GM13976 (cell line): ENCODE data around the gene ISM2.

Experiments used
- DNase-seq: peaks from one replicate; pipeline ENCODE4 v3.0.0; 2012; ENCODE audit warnings: low spot score
- CTCF ChIP-seq: IDR thresholded peaks from 2 replicates; pipeline ENCODE4 v1.5.1; 2012; ENCODE audit warnings: borderline replicate concordance, mild to moderate bottlenecking; ENCODE audit not compliant: insufficient read depth; ENCODE audit errors: extremely low read depth, missing control alignments, control extremely low read depth
- in situ Hi-C: fragments of 300-500 bp; cut with MboI; formaldehyde crosslinking; loops from one replicate; pipeline ENCODE4 v1.12.0; 2022; ENCODE audit warnings: low sequenced_read_pairs, mixed read lengths, inconsistent platforms; ENCODE audit not compliant: unreplicated experiment

ISM2 gene

GRCh38 chr14:77474479-77475177 is 24.0 kb downstream of the ISM2 start:
- TF ChIP-seq CTCF = no peak
- no peak for DNase-seq
- in situ Hi-C loops = loop anchor here (25.0 kb wide), 1 partner anchor 338 kb away; the partner anchor contains the start of gene ADCK1

GRCh38 chr14:77473921-77474320 is 24.7 kb downstream of the ISM2 start:
- in situ Hi-C loops = loop anchor here (25.0 kb wide), 1 partner anchor 338 kb away; the partner anchor contains the start of gene ADCK1
- no peak for DNase-seq
- no peak for TF ChIP-seq CTCF

GRCh38 chr14:77470224-77470870 is 28.3 kb downstream of the ISM2 start:
- DNase-seq = no peak
- TF ChIP-seq CTCF = no peak
- in situ Hi-C loops = loop anchor here (25.0 kb wide), 1 partner anchor 342 kb away; the partner anchor contains the start of gene ADCK1

- no peak for DNase-seq
- in situ Hi-C loops = loop anchor here (25.0 kb wide), 1 partner anchor 343 kb away; the partner anchor contains the start of gene ADCK1
- no peak for TF ChIP-seq CTCF
Observed at GRCh38 chr14:77469539-77469938, 29.1 kb downstream of the ISM2 start.

- in situ Hi-C loops = loop anchor here (25.0 kb wide), 1 partner anchor 343 kb away; the partner anchor contains the start of gene ADCK1
- no peak for DNase-seq
- TF ChIP-seq CTCF = no peak
Observed at GRCh38 chr14:77469067-77469505, 29.5 kb downstream of the ISM2 start.

GRCh38 chr14:77467801-77468200 is 30.8 kb downstream of the ISM2 start:
- no peak for DNase-seq
- in situ Hi-C loops = loop anchor here (25.0 kb wide), 1 partner anchor 344 kb away; the partner anchor contains the start of gene ADCK1
- TF ChIP-seq CTCF = no peak
